Upper lobe of right lung (tissue), 1 donor: ENCODE results near the gene APOA1. TPM values are rescaled to one million over a fixed set of nuclear protein-coding genes. Genes with fewer than 3 reads are reported as not detected.

Source experiments
- ATAC-seq: fragments of 200-7000 bp; cut with Tn5 transposase; one replicate; pipeline ENCODE4 v1.9.1; 2020; ENCODE audit warnings: mild to moderate bottlenecking, moderate library complexity
- DNase-seq: peaks from one replicate; pipeline ENCODE4 v3.0.0-alpha.2; 2020
- H3K27ac ChIP-seq: fragments of 200-600 bp; one replicate; pipeline ENCODE4 v1.8.0; 2022
- H3K27me3 ChIP-seq: fragments of 200-600 bp; one replicate; pipeline ENCODE4 v1.8.0; 2022; ENCODE audit warnings: mild to moderate bottlenecking
- H3K36me3 ChIP-seq: fragments of 200-600 bp; one replicate; pipeline ENCODE4 v1.8.0; 2022
- H3K4me1 ChIP-seq: fragments of 200-600 bp; one replicate; pipeline ENCODE4 v1.8.0; 2022
- H3K4me3 ChIP-seq: fragments of 200-600 bp; one replicate; pipeline ENCODE4 v1.8.0; 2022; ENCODE audit warnings: mild to moderate bottlenecking
- H3K9me3 ChIP-seq: fragments of 200-600 bp; one replicate; pipeline ENCODE4 v1.8.0; 2022
- CTCF ChIP-seq: fragments of 200-600 bp; IDR thresholded peaks from one replicate; pipeline ENCODE4 v1.8.0; 2022; ENCODE audit warnings: antibody characterized with exemption
- intact Hi-C: fragments of 100-400 bp; cut with DNase I; formaldehyde crosslinking; loops from one replicate; pipeline ENCODE4 v1.11.0; 2022
- total RNA-seq: library from RNA; stranded (reverse); fragmentation: NEBNext Ultra II Directional; extraction: Animal tissue kit (Norgen Biotek cat#: 25700); gene quantifications from one replicate; pipeline ENCODE4 v1.2.1, GENCODE V29; 2021
- donor health status: DM: no; HTN: yes; CAD: no; lungs with severe emphysema.

Gene APOA1
- total RNA-seq, 1 donor from 2014 or later, result 5.4 TPM

DNA sequence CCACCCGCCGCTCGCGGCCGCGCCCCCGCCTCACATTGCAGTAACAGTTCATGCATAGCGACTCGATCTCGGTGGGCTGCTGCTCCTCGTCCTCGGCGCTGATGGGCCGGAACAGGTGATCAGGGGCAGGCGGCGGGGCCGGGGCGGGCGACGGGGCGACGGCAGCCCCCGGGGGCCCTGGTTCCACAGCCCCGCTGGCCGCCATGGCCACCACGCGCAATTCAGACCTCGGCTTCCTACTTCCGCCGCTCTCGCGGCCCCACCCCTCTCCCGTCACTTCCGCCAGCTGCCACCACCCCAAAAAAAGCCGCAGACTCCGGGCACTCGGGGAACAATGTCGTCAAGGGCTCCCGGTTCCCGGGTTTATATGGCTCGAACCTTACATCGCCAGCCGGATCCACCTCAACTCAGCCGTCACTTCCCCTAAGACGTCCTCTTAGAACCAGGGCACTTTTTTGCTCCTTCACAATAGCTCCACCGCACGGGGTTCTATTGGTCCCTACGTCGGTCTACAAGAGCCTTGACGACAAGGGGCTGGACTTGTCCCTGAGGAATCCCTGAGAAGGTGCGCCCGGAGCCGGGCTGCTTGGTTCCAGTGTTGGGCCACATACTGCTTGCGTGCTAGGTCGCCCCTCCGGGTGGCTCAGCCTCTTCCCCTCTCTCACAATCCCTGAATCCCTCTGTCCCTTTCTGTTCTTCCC lies 49.5 kb downstream of the APOA1 start, which contains the start of gene ZPR1:
TSS of gene ZPR1 (minus strand) at position 238 of the 701 bp plus-strand sequence. CDS start at position 205, 33 bp downstream.
- Histone ChIP-seq H3K4me1 (peaks cover 21% of the 10 kb centered on the region), H3K36me3 (peaks cover 35% of the 10 kb centered on the region), H3K27ac (peak within 1 kb of the TSS; percentile 93), H3K27me3 (no peaks in the 10 kb centered on the region), H3K9me3 (no peaks in the 10 kb centered on the region), H3K4me3 (peak within 1 kb of the TSS; percentile 89)
- ATAC-seq, result peak; percentile 90
- no peak for TF ChIP-seq CTCF
- intact Hi-C loops, result loop anchor here (10.0 kb wide), 1 partner anchor 317 kb away; no protein-coding TSS in a partner anchor
- peak; percentile 95 for DNase-seq

DNA sequence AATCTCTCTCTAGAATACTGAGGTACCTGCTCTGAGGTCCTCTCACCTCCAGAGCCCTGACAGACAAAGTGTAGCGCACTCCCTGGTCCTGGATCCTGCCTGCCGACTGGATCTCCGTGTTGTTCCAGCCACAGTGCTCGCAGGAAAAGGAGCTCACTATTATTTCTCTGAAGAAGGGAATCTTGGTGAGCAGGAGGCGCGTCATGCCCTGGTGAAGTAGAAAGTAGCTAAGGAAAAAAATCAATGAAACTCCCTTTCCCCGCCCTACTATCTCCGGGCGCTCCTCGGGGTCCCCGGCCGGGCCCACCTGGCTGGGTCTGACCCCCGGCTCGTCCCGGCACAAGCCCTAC lies 50.0 kb downstream of the APOA1 start:
- TF ChIP-seq CTCF, result no peak
- no peak for ATAC-seq

DNA sequence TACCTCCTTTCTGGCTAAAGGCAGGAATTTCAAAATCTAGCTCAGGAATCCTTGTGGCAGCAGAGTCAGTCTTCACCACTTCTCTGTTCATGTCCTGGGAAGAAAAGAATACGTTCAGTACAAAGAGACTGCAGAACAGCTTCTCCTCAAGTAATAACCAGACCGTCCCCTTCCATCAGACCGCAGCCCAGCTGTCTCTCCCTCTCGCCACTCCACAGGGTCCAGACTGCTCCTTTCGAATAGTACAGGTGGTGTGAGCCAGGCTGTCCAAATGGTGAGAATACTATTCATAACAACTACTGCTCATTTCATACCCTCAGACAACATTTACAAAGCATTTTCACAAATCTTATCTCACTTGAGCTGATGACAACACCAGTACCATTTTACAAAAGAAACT lies 50.5 kb downstream of the APOA1 start:
- intact Hi-C loops, result loop anchor here (10.0 kb wide), 1 partner anchor 318 kb away; no protein-coding TSS in a partner anchor
- ATAC-seq, result no peak
- TF ChIP-seq CTCF, result no peak
- peaks cover 45% of the 10 kb centered on the region for H3K36me3 ChIP-seq
- peak overlapping the region; percentile 89 for H3K4me3 ChIP-seq
- peak overlapping the region; percentile 93 for H3K27ac ChIP-seq
- H3K4me1 ChIP-seq, result peaks cover 21% of the 10 kb centered on the region
- H3K9me3 ChIP-seq, result no peaks in the 10 kb centered on the region
- DNase-seq, result no peak
- no peaks in the 10 kb centered on the region for H3K27me3 ChIP-seq

More for the DNA sequence above, 50.0 kb downstream of the APOA1 start:
- Histone ChIP-seq H3K9me3 (no peaks in the 10 kb centered on the region), H3K4me3 (peak overlapping the region; percentile 89), H3K27me3 (no peaks in the 10 kb centered on the region), H3K4me1 (peaks cover 21% of the 10 kb centered on the region), H3K27ac (peak overlapping the region; percentile 93), H3K36me3 (peaks cover 40% of the 10 kb centered on the region)
- DNase-seq, result no peak
- intact Hi-C loops, result loop anchor here (10.0 kb wide), 1 partner anchor 317 kb away; no protein-coding TSS in a partner anchor

GRCh38 chr11:116786326-116786725 lies 51.1 kb downstream of the APOA1 start:
- H3K36me3 ChIP-seq, result peaks cover 51% of the 10 kb centered on the region
- no peak overlapping the region for H3K4me3 ChIP-seq
- no peaks in the 10 kb centered on the region for H3K9me3 ChIP-seq
- DNase-seq, result no peak
- no peak overlapping the region for H3K27ac ChIP-seq
- intact Hi-C loops, result loop anchor here (10.0 kb wide), 1 partner anchor 318 kb away; no protein-coding TSS in a partner anchor
- ATAC-seq, result no peak
- no peaks in the 10 kb centered on the region for H3K27me3 ChIP-seq
- peaks cover 16% of the 10 kb centered on the region for H3K4me1 ChIP-seq
- TF ChIP-seq CTCF, result no peak

Other genes starting within 250 kb of the APOA1 start
- 17.7 TPM for gene BUD13, start 64.6 kb downstream of the APOA1 start, total RNA-seq
- gene ZPR1, start 49.6 kb downstream of the APOA1 start, total RNA-seq, result 43.1 TPM
- not detected for gene APOA5, start 45.7 kb downstream of the APOA1 start, total RNA-seq
- not detected for gene APOA4, start 14.3 kb downstream of the APOA1 start, total RNA-seq
- gene APOC3, start 7.7 kb downstream of the APOA1 start, total RNA-seq, result not detected